PC-9 (cell line): ENCODE results near the gene ARPC1B.
"Not testable (repeated sequence)": the region's sequence is repeated elsewhere in the genome, so short reads cannot be mapped to it uniquely, and the experiment has no call there.

Experiments
- CTCF ChIP-seq: fragments of 200-600 bp; sonication (generic); conservative IDR thresholded peaks from 2 replicates; pipeline ENCODE4 v1.6.1; 2017; ENCODE audit warnings: mixed run types, antibody characterized with exemption, mild to moderate bottlenecking, moderate library complexity
- EZH2 ChIP-seq: fragments of 200-600 bp; sonication (generic); IDR thresholded peaks from 2 replicates; pipeline ENCODE4 v1.8.0; 2017; ENCODE audit warnings: antibody characterized with exemption, low read depth

GRCh38 chr7:99350641-99351040, 23.9 kb upstream of the ARPC1B start:
- not testable (repeated sequence) for TF ChIP-seq CTCF, EZH2
